Ishikawa (cell line): ENCODE measurements around the gene DENND4B.

Experiments
- FOXM1 ChIP-seq: IDR thresholded peaks from 2 replicates; pipeline ENCODE4 v1.6.1; 2012; ENCODE audit warnings: low read depth, borderline replicate concordance
- MAX ChIP-seq: IDR thresholded peaks from 2 replicates; pipeline ENCODE4 v1.6.1; 2012

GRCh38 chr1:153922076-153922971 is 24.2 kb downstream of the DENND4B start:
- TF ChIP-seq FOXM1, result no peak
- TF ChIP-seq MAX, result peak; percentile 54; the same call in 1 of the 2 replicates
